Calu3 (cell line): Measurements from ENCODE around the gene EEPD1. TPM values are rescaled to one million over a fixed set of nuclear protein-coding genes. Genes with fewer than 3 reads are reported as not detected.
"Not testable (repeated sequence)": the region's sequence is repeated elsewhere in the genome, so short reads cannot be mapped to it uniquely, and the experiment has no call there.

Source experiments
- BruUV-seq: library from RNA; stranded (reverse); fragments of 400-500 nt; replicated peaks from 2 replicates; lab custom pipeline; 2021; lab: Mats Ljungman, UMichigan
- CTCF ChIA-PET: fragments of 300-600 bp; sonication (Branson Sonifier 250); formaldehyde crosslinking; loops from one replicate; lab custom pipeline; 2022; ENCODE audit warnings: antibody characterized with exemption; lab: Charles Lee
- DNase-seq: peaks from one replicate; pipeline ENCODE4 v3.0.0; 2022
- H3K27ac Mint-ChIP-seq: one replicate; pipeline ENCODE4 v1.8.0; 2022; ENCODE audit warnings: mixed read lengths; ENCODE audit not compliant: unreplicated experiment
- H3K27me3 Mint-ChIP-seq: one replicate; pipeline ENCODE4 v1.8.0; 2022; ENCODE audit warnings: mixed read lengths; ENCODE audit not compliant: unreplicated experiment
- H3K36me3 Mint-ChIP-seq: one replicate; pipeline ENCODE4 v1.8.0; 2022; ENCODE audit warnings: mild to moderate bottlenecking, moderate library complexity, mixed read lengths; ENCODE audit not compliant: insufficient read depth, unreplicated experiment
- H3K4me1 Mint-ChIP-seq: one replicate; pipeline ENCODE4 v1.8.0; 2022; ENCODE audit warnings: mild to moderate bottlenecking, low read depth, mixed read lengths; ENCODE audit not compliant: unreplicated experiment
- H3K4me3 Mint-ChIP-seq: one replicate; pipeline ENCODE4 v1.8.0; 2022; ENCODE audit warnings: mild to moderate bottlenecking, low read depth, moderate library complexity, mixed read lengths; ENCODE audit not compliant: unreplicated experiment
- H3K9me3 Mint-ChIP-seq: one replicate; pipeline ENCODE4 v1.8.0; 2022; ENCODE audit warnings: low read depth, mixed read lengths; ENCODE audit not compliant: unreplicated experiment
- intact Hi-C: fragments of 100-400 bp; cut with micrococcal nuclease; formaldehyde crosslinking; loops from one replicate; pipeline ENCODE4 v1.10.0; 2022; ENCODE audit not compliant: unreplicated experiment
- total RNA-seq: library from RNA; stranded (reverse); gene quantifications from 2 replicates; pipeline ENCODE4 v1.2.3, GENCODE V29; 2022
- TF ChIP-seq, protein P1 (sequence below): fragments of 200-600 bp; IDR thresholded peaks from one replicate; pipeline ENCODE4 v1.8.0; 2022; ENCODE audit warnings: antibody characterized with exemption; ENCODE audit not compliant: unreplicated experiment

The EEPD1 gene
- total RNA-seq, 1 experiment from 2014 or later, result 48.8 TPM

DNA sequence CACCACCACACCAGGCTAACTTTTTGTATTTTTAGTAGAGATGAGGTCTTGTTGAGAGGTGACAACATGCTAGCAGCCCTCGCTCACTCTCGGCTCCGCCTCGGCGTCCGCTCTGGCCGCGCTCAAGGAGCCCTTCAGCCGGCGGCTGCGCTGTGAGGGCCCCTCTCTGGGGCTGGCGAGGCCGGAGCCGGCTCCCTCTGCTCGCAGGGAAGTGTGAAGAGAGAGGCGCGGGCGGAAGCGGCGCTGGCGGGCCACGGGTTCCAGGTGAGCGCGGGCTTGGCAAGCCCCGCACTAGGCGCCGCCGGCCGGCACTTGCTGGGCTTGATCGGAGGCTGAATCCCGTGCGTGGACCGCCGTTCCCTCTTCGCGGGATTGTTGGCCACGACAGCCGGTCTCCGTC is 83.0 kb downstream of the EEPD1 start:
- no peaks in the 10 kb centered on the region for H3K9me3 Mint-ChIP-seq
- DNase-seq, result no peak
- H3K27ac Mint-ChIP-seq, result no peak overlapping the region
- TF ChIP-seq, protein P1, sequence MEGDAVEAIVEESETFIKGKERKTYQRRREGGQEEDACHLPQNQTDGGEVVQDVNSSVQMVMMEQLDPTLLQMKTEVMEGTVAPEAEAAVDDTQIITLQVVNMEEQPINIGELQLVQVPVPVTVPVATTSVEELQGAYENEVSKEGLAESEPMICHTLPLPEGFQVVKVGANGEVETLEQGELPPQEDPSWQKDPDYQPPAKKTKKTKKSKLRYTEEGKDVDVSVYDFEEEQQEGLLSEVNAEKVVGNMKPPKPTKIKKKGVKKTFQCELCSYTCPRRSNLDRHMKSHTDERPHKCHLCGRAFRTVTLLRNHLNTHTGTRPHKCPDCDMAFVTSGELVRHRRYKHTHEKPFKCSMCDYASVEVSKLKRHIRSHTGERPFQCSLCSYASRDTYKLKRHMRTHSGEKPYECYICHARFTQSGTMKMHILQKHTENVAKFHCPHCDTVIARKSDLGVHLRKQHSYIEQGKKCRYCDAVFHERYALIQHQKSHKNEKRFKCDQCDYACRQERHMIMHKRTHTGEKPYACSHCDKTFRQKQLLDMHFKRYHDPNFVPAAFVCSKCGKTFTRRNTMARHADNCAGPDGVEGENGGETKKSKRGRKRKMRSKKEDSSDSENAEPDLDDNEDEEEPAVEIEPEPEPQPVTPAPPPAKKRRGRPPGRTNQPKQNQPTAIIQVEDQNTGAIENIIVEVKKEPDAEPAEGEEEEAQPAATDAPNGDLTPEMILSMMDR, result no peak
- intact Hi-C loops, result no loop called here
- no peak overlapping the region for H3K4me3 Mint-ChIP-seq
- CTCF ChIA-PET, result interaction anchor here (0.7 kb wide), 1 partner anchor 77 kb away, joined by 3 read pairs; no protein-coding TSS in a partner anchor
- no peaks in the 10 kb centered on the region for H3K27me3 Mint-ChIP-seq
- no TSS peak for BruUV-seq
- peaks cover 32% of the 10 kb centered on the region for H3K36me3 Mint-ChIP-seq
- H3K4me1 Mint-ChIP-seq, result peaks cover 22% of the 10 kb centered on the region

DNA sequence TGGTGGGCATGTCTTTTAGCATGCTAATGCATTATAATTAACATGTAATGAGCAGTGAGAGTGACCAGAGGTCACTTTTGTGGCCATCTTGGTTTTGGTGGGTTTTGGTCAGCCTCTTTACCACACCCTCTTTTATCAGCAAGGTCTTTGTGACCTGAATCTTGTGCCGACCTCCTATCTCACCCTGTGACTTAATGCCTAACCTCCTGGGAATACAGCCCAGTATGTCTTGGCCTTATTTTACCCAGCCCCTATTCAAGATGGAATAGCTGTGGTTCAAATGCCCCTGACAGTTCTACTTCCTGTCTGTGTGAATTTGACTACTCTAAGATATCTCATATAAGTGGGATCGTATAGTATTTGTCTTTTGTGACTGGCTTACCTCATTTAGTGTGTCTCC is 85.1 kb downstream of the EEPD1 start:
- Mint-ChIP-seq H3K36me3 (peaks cover 37% of the 10 kb centered on the region), H3K4me1 (peaks cover 5% of the 10 kb centered on the region), H3K4me3 (no peak overlapping the region), H3K9me3 (no peaks in the 10 kb centered on the region), H3K27me3 (no peaks in the 10 kb centered on the region), H3K27ac (no peak overlapping the region)
- no peak for DNase-seq
- CTCF ChIA-PET, result no interaction called here
- BruUV-seq, result no TSS peak
- TF ChIP-seq, protein P1, result no peak
- intact Hi-C loops, result no loop called here

DNA sequence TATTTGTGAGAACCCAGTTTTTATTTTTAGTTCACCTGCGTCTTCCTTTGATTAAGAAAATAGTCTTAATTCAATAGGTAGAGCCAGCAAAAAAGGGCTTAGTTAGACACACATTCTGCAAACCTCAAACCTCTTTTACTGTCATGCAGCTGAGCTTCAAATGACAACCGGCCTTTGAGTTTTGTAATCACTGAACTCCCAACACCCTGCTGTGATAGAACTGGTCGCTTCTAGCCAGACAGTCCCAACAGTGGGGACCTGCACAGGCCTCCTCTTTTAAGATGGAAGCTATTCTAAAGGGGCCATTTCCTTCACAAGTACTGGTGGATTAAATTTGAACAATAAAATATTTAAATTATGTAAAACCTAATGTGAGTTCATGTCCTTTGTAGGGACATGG is 90.3 kb downstream of the EEPD1 start:
- H3K9me3 Mint-ChIP-seq, intact Hi-C loops, BruUV-seq, CTCF ChIA-PET, H3K4me1 Mint-ChIP-seq, DNase-seq, H3K27ac Mint-ChIP-seq, H3K27me3 Mint-ChIP-seq, H3K4me3 Mint-ChIP-seq: not testable (repeated sequence)
- peaks cover 16% of the 10 kb centered on the region for H3K36me3 Mint-ChIP-seq

DNA sequence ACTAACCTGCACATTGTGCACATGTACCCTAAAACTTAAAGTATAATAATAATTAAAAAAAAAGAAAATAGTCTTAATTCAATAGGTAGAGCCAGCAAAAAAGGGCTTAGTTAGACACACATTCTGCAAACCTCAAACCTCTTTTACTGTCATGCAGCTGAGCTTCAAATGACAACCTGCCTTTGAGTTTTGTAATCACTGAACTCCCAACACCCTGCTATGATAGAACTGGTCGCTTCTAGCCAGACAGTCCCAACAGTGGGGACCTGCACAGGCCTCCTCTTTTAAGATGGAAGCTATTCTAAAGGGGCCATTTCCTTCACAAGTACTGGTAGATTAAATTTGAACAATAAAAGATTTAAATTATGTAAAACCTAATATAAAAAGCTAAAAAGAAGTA is 90.9 kb downstream of the EEPD1 start:
- intact Hi-C loops, H3K4me3 Mint-ChIP-seq, DNase-seq, H3K9me3 Mint-ChIP-seq, BruUV-seq, H3K27ac Mint-ChIP-seq, H3K27me3 Mint-ChIP-seq, H3K4me1 Mint-ChIP-seq: not testable (repeated sequence)
- CTCF ChIA-PET, result interaction anchor here (0.7 kb wide), 1 partner anchor 211 kb away, joined by 4 read pairs; no protein-coding TSS in a partner anchor
- H3K36me3 Mint-ChIP-seq, result peaks cover 14% of the 10 kb centered on the region

DNA sequence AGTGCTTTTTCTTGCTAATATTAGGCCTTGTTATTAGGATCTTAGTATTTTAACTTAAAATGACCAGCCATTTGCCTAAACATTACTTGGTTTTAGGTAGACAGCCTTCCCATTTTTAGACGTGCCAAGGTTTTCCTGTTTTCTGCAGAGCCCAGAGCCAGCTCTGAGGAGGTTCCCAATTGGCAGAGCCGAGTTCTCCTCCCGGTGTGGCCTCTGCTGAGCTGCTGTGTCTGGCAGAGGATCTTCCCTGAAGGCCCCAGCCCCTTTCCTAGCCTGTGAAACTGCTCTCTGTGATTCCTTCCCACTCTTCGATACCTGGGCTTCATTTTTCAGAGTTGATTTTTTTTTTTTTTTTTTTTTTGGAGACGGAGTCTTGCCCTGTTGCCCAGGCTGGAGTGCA is 91.4 kb downstream of the EEPD1 start:
- H3K27ac Mint-ChIP-seq, result no peak overlapping the region
- TF ChIP-seq, protein P1, result no peak
- no peak for DNase-seq
- CTCF ChIA-PET, result interaction anchor here (0.7 kb wide), 1 partner anchor 211 kb away, joined by 4 read pairs; no protein-coding TSS in a partner anchor
- no peaks in the 10 kb centered on the region for H3K27me3 Mint-ChIP-seq
- intact Hi-C loops, result no loop called here
- no peaks in the 10 kb centered on the region for H3K9me3 Mint-ChIP-seq
- H3K4me1 Mint-ChIP-seq, result no peaks in the 10 kb centered on the region
- peaks cover 10% of the 10 kb centered on the region for H3K36me3 Mint-ChIP-seq
- H3K4me3 Mint-ChIP-seq, result no peak overlapping the region
- no TSS peak for BruUV-seq
